Loucy (cell line): ENCODE data around the gene MYO3B.

Experiments used
- H2AFZ ChIP-seq: fragments of 200-600 bp; sonication (generic); 2 replicates; pipeline ENCODE4 v1.6.0; 2016; ENCODE audit warnings: antibody characterized with exemption, mild to moderate bottlenecking, low read length, moderate library complexity
- H3F3A ChIP-seq: fragments of 200-600 bp; 2 replicates; pipeline ENCODE4 v1.6.0; 2016; ENCODE audit warnings: antibody characterized with exemption, low read depth, mild to moderate bottlenecking
- H3K27me3 ChIP-seq: fragments of 200-600 bp; sonication (generic); 2 replicates; pipeline ENCODE4 v1.6.1; 2014; ENCODE audit warnings: low read length, mild to moderate bottlenecking; ENCODE audit not compliant: insufficient read depth, poor library complexity, severe bottlenecking
- H3K36me3 ChIP-seq: fragments of 200-600 bp; sonication (generic); 2 replicates; pipeline ENCODE4 v1.6.1; 2016; ENCODE audit warnings: low read length; ENCODE audit not compliant: insufficient read depth
- H3K4me1 ChIP-seq: fragments of 200-600 bp; sonication (generic); 2 replicates; pipeline ENCODE4 v1.5.1; 2014; ENCODE audit warnings: low read length, mild to moderate bottlenecking; ENCODE audit not compliant: insufficient read depth, poor library complexity, severe bottlenecking
- H3K4me2 ChIP-seq: fragments of 200-600 bp; sonication (generic); 2 replicates; pipeline ENCODE4 v1.6.0; 2014; ENCODE audit warnings: antibody characterized with exemption, low read length, low read depth, mild to moderate bottlenecking; ENCODE audit not compliant: poor library complexity, severe bottlenecking
- H3K4me3 ChIP-seq: fragments of 200-600 bp; sonication (generic); 2 replicates; pipeline ENCODE4 v1.5.1; 2014; ENCODE audit warnings: low read length, mild to moderate bottlenecking, mixed read lengths; ENCODE audit not compliant: poor library complexity, severe bottlenecking
- H3K79me2 ChIP-seq: fragments of 200-600 bp; sonication (generic); 2 replicates; pipeline ENCODE4 v1.6.1; 2014; ENCODE audit warnings: low read length; ENCODE audit not compliant: insufficient read depth
- H3K9ac ChIP-seq: fragments of 200-600 bp; sonication (generic); 2 replicates; pipeline ENCODE4 v1.6.0; 2014; ENCODE audit warnings: mild to moderate bottlenecking, low read depth, low read length, moderate library complexity; ENCODE audit not compliant: poor library complexity, severe bottlenecking
- H3K9me2 ChIP-seq: fragments of 200-600 bp; sonication (generic); replicated peaks from 2 replicates; pipeline ENCODE4 v1.6.1; 2016; ENCODE audit warnings: low read depth, low read length, mixed read lengths
- H3K9me3 ChIP-seq: fragments of 200-600 bp; sonication (generic); 2 replicates; pipeline ENCODE4 v1.6.1; 2014; ENCODE audit warnings: mild to moderate bottlenecking, antibody characterized with exemption, low read length, low read depth; ENCODE audit not compliant: insufficient read depth
- H4K20me1 ChIP-seq: fragments of 200-600 bp; sonication (generic); 2 replicates; pipeline ENCODE4 v1.6.0; 2014; ENCODE audit warnings: antibody characterized with exemption, low read length, mild to moderate bottlenecking; ENCODE audit not compliant: insufficient read depth, poor library complexity, severe bottlenecking
- EZH2phosphoT487 ChIP-seq: fragments of 200-600 bp; IDR thresholded peaks from 2 replicates; pipeline ENCODE4 v1.6.1; 2018; ENCODE audit warnings: antibody characterized with exemption, mild to moderate bottlenecking, moderate library complexity, borderline replicate concordance
- TF ChIP-seq, protein P1 (sequence below): fragments of 200-600 bp; sonication (generic); conservative IDR thresholded peaks from 2 replicates; pipeline ENCODE4 v1.5.1; 2014; ENCODE audit warnings: mild to moderate bottlenecking, antibody characterized with exemption, low read length

The MYO3B gene

GRCh38 chr2:170531876-170532275, 353.9 kb downstream of the MYO3B start:
- Histone ChIP-seq H3K4me2 (no peak overlapping the region), H3K9me2 (no peaks in the 10 kb centered on the region), H3K27me3 (peaks cover 11% of the 10 kb centered on the region), H3K4me3 (no peak overlapping the region), H3F3A (no peaks in the 10 kb centered on the region), H3K4me1 (no peaks in the 10 kb centered on the region), H4K20me1 (no peaks in the 10 kb centered on the region), H3K9me3 (no peaks in the 10 kb centered on the region), H3K9ac (no peak overlapping the region), H3K36me3 (no peaks in the 10 kb centered on the region), H3K79me2 (no peaks in the 10 kb centered on the region), H2AFZ (no peak overlapping the region)
- TF ChIP-seq, protein P1, sequence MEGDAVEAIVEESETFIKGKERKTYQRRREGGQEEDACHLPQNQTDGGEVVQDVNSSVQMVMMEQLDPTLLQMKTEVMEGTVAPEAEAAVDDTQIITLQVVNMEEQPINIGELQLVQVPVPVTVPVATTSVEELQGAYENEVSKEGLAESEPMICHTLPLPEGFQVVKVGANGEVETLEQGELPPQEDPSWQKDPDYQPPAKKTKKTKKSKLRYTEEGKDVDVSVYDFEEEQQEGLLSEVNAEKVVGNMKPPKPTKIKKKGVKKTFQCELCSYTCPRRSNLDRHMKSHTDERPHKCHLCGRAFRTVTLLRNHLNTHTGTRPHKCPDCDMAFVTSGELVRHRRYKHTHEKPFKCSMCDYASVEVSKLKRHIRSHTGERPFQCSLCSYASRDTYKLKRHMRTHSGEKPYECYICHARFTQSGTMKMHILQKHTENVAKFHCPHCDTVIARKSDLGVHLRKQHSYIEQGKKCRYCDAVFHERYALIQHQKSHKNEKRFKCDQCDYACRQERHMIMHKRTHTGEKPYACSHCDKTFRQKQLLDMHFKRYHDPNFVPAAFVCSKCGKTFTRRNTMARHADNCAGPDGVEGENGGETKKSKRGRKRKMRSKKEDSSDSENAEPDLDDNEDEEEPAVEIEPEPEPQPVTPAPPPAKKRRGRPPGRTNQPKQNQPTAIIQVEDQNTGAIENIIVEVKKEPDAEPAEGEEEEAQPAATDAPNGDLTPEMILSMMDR = no peak
- no peak for TF ChIP-seq EZH2phosphoT487

- Histone ChIP-seq H3K4me3 (no peak overlapping the region), H3K27me3 (peaks cover 8% of the 10 kb centered on the region), H3K9me2 (no peaks in the 10 kb centered on the region), H3F3A (no peaks in the 10 kb centered on the region), H3K4me1 (no peaks in the 10 kb centered on the region), H2AFZ (no peak overlapping the region), H3K36me3 (no peaks in the 10 kb centered on the region), H4K20me1 (no peaks in the 10 kb centered on the region), H3K9me3 (no peaks in the 10 kb centered on the region), H3K9ac (no peak overlapping the region), H3K4me2 (no peak overlapping the region), H3K79me2 (no peaks in the 10 kb centered on the region)
- no peak for TF ChIP-seq EZH2phosphoT487
- TF ChIP-seq, protein P1 = no peak
Measured at GRCh38 chr2:170533156-170533555, 355.2 kb downstream of the MYO3B start.

DNA sequence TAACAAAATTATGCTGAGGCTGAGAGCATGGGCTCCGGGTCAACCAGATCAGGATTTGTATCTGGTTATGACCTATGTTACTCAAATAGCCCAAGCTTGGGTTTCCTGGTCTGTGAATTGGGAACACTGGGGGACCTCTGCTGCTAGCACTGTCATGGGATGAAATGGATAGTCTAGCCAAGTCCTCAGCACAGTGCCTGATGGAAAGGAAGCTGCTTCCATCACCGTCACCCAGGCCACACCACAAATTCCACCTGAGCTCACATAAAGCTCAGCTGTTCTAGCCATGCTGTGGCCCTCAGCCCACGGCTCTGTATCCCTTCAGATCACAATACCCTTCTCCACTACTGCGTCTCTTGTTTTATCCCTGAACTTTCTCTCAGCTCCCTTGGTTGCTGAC, 357.6 kb downstream of the MYO3B start:
- H3F3A ChIP-seq = no peaks in the 10 kb centered on the region
- H4K20me1 ChIP-seq = no peaks in the 10 kb centered on the region
- no peaks in the 10 kb centered on the region for H3K36me3 ChIP-seq
- H2AFZ ChIP-seq = no peak overlapping the region
- H3K4me3 ChIP-seq = no peak overlapping the region
- peaks cover 8% of the 10 kb centered on the region for H3K27me3 ChIP-seq
- no peaks in the 10 kb centered on the region for H3K9me3 ChIP-seq
- TF ChIP-seq, protein P1 = no peak
- no peak for TF ChIP-seq EZH2phosphoT487
- no peak overlapping the region for H3K9ac ChIP-seq
- H3K4me2 ChIP-seq = no peak overlapping the region
- no peaks in the 10 kb centered on the region for H3K9me2 ChIP-seq
- H3K4me1 ChIP-seq = no peaks in the 10 kb centered on the region
- no peaks in the 10 kb centered on the region for H3K79me2 ChIP-seq
